Neural cell (in vitro differentiated cells): ENCODE data around the gene SGPP1. TPM values are rescaled to one million over a fixed set of nuclear protein-coding genes. Genes with fewer than 3 reads are reported as not detected.
"Not testable (repeated sequence)": the region's sequence is repeated elsewhere in the genome, so short reads cannot be mapped to it uniquely, and the experiment has no call there.

ENCODE experiments used
- H2AFZ ChIP-seq: fragments of 200-600, 300-800 bp; sonication (generic), shearing (Covaris generic); 2 replicates; pipeline ENCODE4 v1.6.0; 2014; ENCODE audit warnings: low read depth, mild to moderate bottlenecking, antibody characterized with exemption, low read length, moderate library complexity
- H3F3A ChIP-seq: fragments of 200-600 bp; shearing (Covaris generic); 2 replicates; pipeline ENCODE4 v1.6.1; 2016; ENCODE audit warnings: mild to moderate bottlenecking, moderate library complexity, mixed read lengths, antibody characterized with exemption, low read length; ENCODE audit not compliant: insufficient read depth, poor library complexity, severe bottlenecking
- H3K27ac ChIP-seq: fragments of 200-600, 300-800 bp; sonication (generic), shearing (Covaris generic); 2 replicates; pipeline ENCODE4 v1.5.1; 2014; ENCODE audit warnings: mild to moderate bottlenecking, low read length, moderate library complexity
- H3K27me3 ChIP-seq: fragments of 300-800, 200-600 bp; sonication (generic), shearing (Covaris generic); 2 replicates; pipeline ENCODE4 v1.6.0; 2014; ENCODE audit warnings: mild to moderate bottlenecking, low read depth, low read length, moderate library complexity; ENCODE audit not compliant: insufficient read depth
- H3K36me3 ChIP-seq: fragments of 300-800, 200-600 bp; sonication (generic), shearing (Covaris generic); 2 replicates; pipeline ENCODE4 v1.5.1; 2014; ENCODE audit warnings: mild to moderate bottlenecking, antibody characterized with exemption, low read length, moderate library complexity; ENCODE audit not compliant: insufficient read depth
- H3K4me2 ChIP-seq: fragments of 300-800, 200-600 bp; sonication (generic), shearing (Covaris generic); 2 replicates; pipeline ENCODE4 v1.6.0; 2014; ENCODE audit warnings: mild to moderate bottlenecking, low read length
- H3K4me3 ChIP-seq: fragments of 300-800, 200-600 bp; sonication (generic), shearing (Covaris generic); 2 replicates; pipeline ENCODE4 v1.5.1; 2014; ENCODE audit warnings: mild to moderate bottlenecking, low read length, moderate library complexity
- H3K79me2 ChIP-seq: fragments of 200-600 bp; shearing (Covaris generic); replicated peaks from 2 replicates; pipeline ENCODE4 v1.6.0; 2014; ENCODE audit warnings: mild to moderate bottlenecking, low read length, moderate library complexity; ENCODE audit not compliant: insufficient read depth
- H3K9ac ChIP-seq: fragments of 300-800, 200-600 bp; sonication (generic), shearing (Covaris generic); 2 replicates; pipeline ENCODE4 v1.6.1; 2016; ENCODE audit warnings: mild to moderate bottlenecking, low read length, mixed read lengths
- H3K9me2 ChIP-seq: fragments of 200-600 bp; shearing (Covaris generic); 2 replicates; pipeline ENCODE4 v1.6.1; 2016; ENCODE audit warnings: mild to moderate bottlenecking, low read length, mixed read lengths; ENCODE audit not compliant: insufficient read depth
- H3K9me3 ChIP-seq: fragments of 200-600, 300-800 bp; sonication (generic), shearing (Covaris generic); 2 replicates; pipeline ENCODE4 v1.6.1; 2016; ENCODE audit warnings: mild to moderate bottlenecking, mixed run types, low read length, moderate library complexity, mixed read lengths
- H4K20me1 ChIP-seq: fragments of 200-600 bp; shearing (Covaris generic); 2 replicates; pipeline ENCODE4 v1.6.1; 2016; ENCODE audit warnings: mild to moderate bottlenecking, mixed run types; ENCODE audit not compliant: insufficient read depth
- CTCF ChIP-seq: fragments of 450-650 bp; IDR thresholded peaks from 2 replicates; pipeline ENCODE4 v1.5.1; 2014; ENCODE audit warnings: antibody characterized with exemption, mild to moderate bottlenecking, moderate library complexity; ENCODE audit not compliant: poor library complexity, severe bottlenecking
- EP300 ChIP-seq: fragments of 450-650 bp; conservative IDR thresholded peaks from 2 replicates; pipeline ENCODE4 v1.6.1; 2014; ENCODE audit warnings: antibody characterized with exemption, mild to moderate bottlenecking, moderate library complexity; ENCODE audit not compliant: poor library complexity, severe bottlenecking
- EZH2 ChIP-seq: fragments of 200-600, 300-800 bp; shearing (Covaris generic), sonication (generic); IDR thresholded peaks from 2 replicates; pipeline ENCODE4 v1.6.1; 2014; ENCODE audit warnings: antibody characterized with exemption, low read length, borderline replicate concordance, mild to moderate bottlenecking; ENCODE audit not compliant: insufficient read depth, poor library complexity, severe bottlenecking
- MXI1 ChIP-seq: fragments of 450-650 bp; conservative IDR thresholded peaks from 2 replicates; pipeline ENCODE4 v1.6.1; 2014; ENCODE audit warnings: antibody characterized with exemption, mild to moderate bottlenecking; ENCODE audit not compliant: poor library complexity, severe bottlenecking
- POLR2AphosphoS5 ChIP-seq: IDR thresholded peaks from 2 replicates; pipeline ENCODE4 v1.6.1; 2012
- RAD21 ChIP-seq: fragments of 450-650 bp; conservative IDR thresholded peaks from 2 replicates; pipeline ENCODE4 v1.6.1; 2014; ENCODE audit warnings: antibody characterized with exemption, mild to moderate bottlenecking, moderate library complexity
- REST ChIP-seq: IDR thresholded peaks from 2 replicates; pipeline ENCODE4 v1.6.1; 2012; ENCODE audit warnings: borderline replicate concordance
- SMC3 ChIP-seq: fragments of 450-650 bp; conservative IDR thresholded peaks from 2 replicates; pipeline ENCODE4 v1.6.1; 2014; ENCODE audit warnings: antibody characterized with exemption, mild to moderate bottlenecking, moderate library complexity; ENCODE audit not compliant: poor library complexity
- TAF1 ChIP-seq: IDR thresholded peaks from 2 replicates; pipeline ENCODE4 v1.6.1; 2012; ENCODE audit warnings: low read depth
- polyA plus RNA-seq: library from polyadenylated mRNA; depleted of rRNA; stranded (reverse); fragments of >200 nt; gene quantifications from 2 replicates; pipeline ENCODE4 v1.2.3, GENCODE V29; 2014
- small RNA-seq, 3 experiments: library from RNA; depleted of rRNA; stranded (forward); fragments of <200 nt; gene quantifications; one replicate each; pipeline ENCODE3, GENCODE V24; 2012

Gene SGPP1
- polyA plus RNA-seq, 1 donor from 2014 or later = 17.7 TPM

- H3K36me3 ChIP-seq = no peaks in the 10 kb centered on the region
- no peak overlapping the region for H2AFZ ChIP-seq
- H3F3A ChIP-seq = no peaks in the 10 kb centered on the region
- H3K27ac ChIP-seq = no peak overlapping the region
- H4K20me1 ChIP-seq = no peaks in the 10 kb centered on the region
- no peak overlapping the region for H3K4me3 ChIP-seq
- H3K9me3 ChIP-seq = no peaks in the 10 kb centered on the region
- H3K4me2 ChIP-seq = no peak overlapping the region
- H3K9ac ChIP-seq = no peak overlapping the region
- no peaks in the 10 kb centered on the region for H3K27me3 ChIP-seq
- TF ChIP-seq SMC3 (no peak), REST (no peak), MXI1 (no peak), POLR2AphosphoS5 (no peak), RAD21 (no peak), CTCF (no peak), EP300 (no peak), TAF1 (no peak), EZH2 (no peak)
- peaks cover 31% of the 10 kb centered on the region for H3K79me2 ChIP-seq
- H3K9me2 ChIP-seq = no peaks in the 10 kb centered on the region
These were observed 89.4 kb downstream of the SGPP1 start for GRCh38 chr14:63638493-63638892.

- H3F3A ChIP-seq, H3K9me2 ChIP-seq, H2AFZ ChIP-seq, H3K4me2 ChIP-seq, H3K27ac ChIP-seq, H3K36me3 ChIP-seq, H3K9ac ChIP-seq, H3K9me3 ChIP-seq, H3K4me3 ChIP-seq, H3K27me3 ChIP-seq, H4K20me1 ChIP-seq: not testable (repeated sequence)
- peaks cover 42% of the 10 kb centered on the region for H3K79me2 ChIP-seq
These were observed 91.7 kb downstream of the SGPP1 start for GRCh38 chr14:63636094-63636635.

Small RNA genes within 50 kb of the gene (small RNA-seq; reads per million reads assigned to genes)
- gene AL161670.1 (0 reads per million in 3 experiments), gene RF00012 (0 to 0.41 (median 0.10) reads per million in 3 experiments), gene RNU7-116P (0 reads per million in 3 experiments)

Other genes with a start within 250 kb of the SGPP1 start
- 24.2 and 26.7 TPM in 2 replicates for gene PPP2R5E, start 184.7 kb downstream of the SGPP1 start, polyA plus RNA-seq
- 9.7 and 15.3 TPM in 2 replicates for gene WDR89, start 86.2 kb downstream of the SGPP1 start, polyA plus RNA-seq
- gene SYNE2, start 124.9 kb upstream of the SGPP1 start, polyA plus RNA-seq = 75.8 and 82.3 TPM in 2 replicates